Neural progenitor cell (in vitro differentiated cells): Measurements from ENCODE around the gene ZIC4. TPM values are rescaled to one million over a fixed set of nuclear protein-coding genes. Genes with fewer than 3 reads are reported as not detected.

Source experiments
- DNase-seq: peaks from one replicate; pipeline ENCODE4 v3.0.0-alpha.2; 2016; ENCODE audit warnings: low spot score
- H2AFZ ChIP-seq: fragments of 200-600 bp; sonication (generic); replicated peaks from 2 replicates; pipeline ENCODE4 v1.6.1; 2016; ENCODE audit warnings: antibody characterized with exemption
- H3F3A ChIP-seq: fragments of 200-600 bp; sonication (generic); 2 replicates; pipeline ENCODE4 v1.6.1; 2016; ENCODE audit warnings: antibody characterized with exemption, low read depth
- H3K27ac ChIP-seq: fragments of 200-600 bp; sonication (generic); 2 replicates; pipeline ENCODE4 v1.5.1; 2016; ENCODE audit warnings: mild to moderate bottlenecking
- H3K27me3 ChIP-seq: fragments of 200-600 bp; sonication (generic); 2 replicates; pipeline ENCODE4 v1.6.1; 2016; ENCODE audit warnings: mild to moderate bottlenecking, moderate library complexity
- H3K36me3 ChIP-seq: fragments of 200-600 bp; sonication (generic); 2 replicates; pipeline ENCODE4 v1.5.1; 2016
- H3K4me1 ChIP-seq: fragments of 200-600 bp; sonication (generic); 2 replicates; pipeline ENCODE4 v1.6.1; 2016; ENCODE audit warnings: mixed run types
- H3K4me2 ChIP-seq: fragments of 200-600 bp; sonication (generic); 2 replicates; pipeline ENCODE4 v1.6.1; 2016
- H3K4me3 ChIP-seq: fragments of 200-600 bp; sonication (generic); 2 replicates; pipeline ENCODE4 v1.5.1; 2016
- H3K79me2 ChIP-seq: fragments of 200-600 bp; sonication (generic); 2 replicates; pipeline ENCODE4 v1.6.1; 2016; ENCODE audit warnings: low read depth
- H3K9ac ChIP-seq: fragments of 200-600 bp; sonication (generic); 2 replicates; pipeline ENCODE4 v1.6.1; 2016
- H3K9me3 ChIP-seq: fragments of 200-600 bp; sonication (generic); 2 replicates; pipeline ENCODE4 v1.5.1; 2016; ENCODE audit warnings: low read depth
- H4K20me1 ChIP-seq: fragments of 200-600 bp; sonication (generic); 2 replicates; pipeline ENCODE4 v1.6.1; 2016; ENCODE audit warnings: low read depth
- H3K27ac Mint-ChIP-seq: 3 replicates; pipeline ENCODE4 v1.8.0; 2021; ENCODE audit warnings: mixed read lengths
- H3K27me3 Mint-ChIP-seq: 2 replicates; pipeline ENCODE4 v1.8.0; 2022; ENCODE audit warnings: low read depth, mild to moderate bottlenecking, inconsistent platforms, moderate library complexity, mixed read lengths; ENCODE audit not compliant: insufficient read depth
- H3K36me3 Mint-ChIP-seq: 3 replicates; pipeline ENCODE4 v1.8.0; 2021; ENCODE audit warnings: mixed read lengths
- H3K4me1 Mint-ChIP-seq: 3 replicates; pipeline ENCODE4 v1.8.0; 2021; ENCODE audit warnings: mixed read lengths
- H3K4me3 Mint-ChIP-seq: 3 replicates; pipeline ENCODE4 v1.8.0; 2021; ENCODE audit warnings: mild to moderate bottlenecking, moderate library complexity, mixed read lengths
- H3K9me3 Mint-ChIP-seq: 3 replicates; pipeline ENCODE4 v1.8.0; 2020; ENCODE audit warnings: mixed read lengths
- CTCF ChIP-seq: fragments of 200-600 bp; sonication (generic); IDR thresholded peaks from 2 replicates; pipeline ENCODE4 v1.5.1; 2017; ENCODE audit warnings: antibody characterized with exemption, mild to moderate bottlenecking
- EZH2 ChIP-seq: fragments of 200-600 bp; sonication (generic); IDR thresholded peaks from 2 replicates; pipeline ENCODE4 v1.6.1; 2017; ENCODE audit warnings: antibody characterized with exemption, mild to moderate bottlenecking, moderate library complexity
- EZH2phosphoT487 ChIP-seq: fragments of 200-600 bp; sonication (generic); IDR thresholded peaks from 2 replicates; pipeline ENCODE4 v1.6.1; 2017; ENCODE audit warnings: antibody characterized with exemption
- total RNA-seq: library from RNA; depleted of rRNA; stranded (reverse); fragments of >200 nt; gene quantifications from 2 replicates; pipeline ENCODE4 v1.2.3, GENCODE V29; 2015; ENCODE audit warnings: low replicate concordance

ZIC4 gene
- total RNA-seq, 1 donor from 2014 or later = 0.64 TPM

- H3K9ac ChIP-seq = no peak overlapping the region
- peaks cover 84% of the 10 kb centered on the region for H3K4me1 Mint-ChIP-seq
- H3K27me3 ChIP-seq = peaks cover 100% of the 10 kb centered on the region
Measured at GRCh38 chr3:147369661-147370123, 36.7 kb downstream of the ZIC4 start.

DNA sequence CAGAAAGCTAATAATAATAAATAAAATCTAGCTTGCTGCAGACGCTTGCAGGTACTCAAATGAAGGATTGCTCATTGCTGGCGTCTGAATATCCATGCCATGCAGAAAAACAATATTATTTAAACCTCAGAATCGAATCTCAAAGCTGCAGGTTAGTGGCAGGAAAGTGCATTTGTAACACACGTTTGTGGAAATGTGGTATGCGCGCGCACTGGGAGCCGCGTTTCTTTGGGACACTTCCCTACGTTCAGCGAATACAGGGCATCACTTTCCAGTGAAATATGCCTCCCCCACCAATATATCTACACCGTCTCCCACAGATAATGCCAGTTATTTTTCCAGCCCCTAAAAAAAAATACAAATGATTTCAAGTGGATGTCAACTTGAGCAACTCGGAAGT, 37.1 kb downstream of the ZIC4 start:
- Histone ChIP-seq H3K27ac (no peak overlapping the region), H3K4me2 (no peak overlapping the region), H4K20me1 (peaks cover 67% of the 10 kb centered on the region), H3K4me1 (no peaks in the 10 kb centered on the region), H3K36me3 (no peaks in the 10 kb centered on the region), H3K27me3 (peaks cover 100% of the 10 kb centered on the region), H3K4me3 (no peak overlapping the region), H3F3A (peaks cover 3% of the 10 kb centered on the region), H3K9me3 (no peaks in the 10 kb centered on the region), H3K9ac (no peak overlapping the region), H2AFZ (no peak overlapping the region), H3K79me2 (no peaks in the 10 kb centered on the region)
- Mint-ChIP-seq H3K4me1 (peaks cover 84% of the 10 kb centered on the region), H3K4me3 (peak overlapping the region; percentile 87), H3K36me3 (peaks cover 6% of the 10 kb centered on the region), H3K9me3 (no peaks in the 10 kb centered on the region), H3K27me3 (peaks cover 29% of the 10 kb centered on the region), H3K27ac (peak overlapping the region; percentile 96)
- DNase-seq = no peak
- TF ChIP-seq CTCF = no peak
- TF ChIP-seq EZH2 = no peak
- no peak for TF ChIP-seq EZH2phosphoT487

More at GRCh38 chr3:147369661-147370123, 36.7 kb downstream of the ZIC4 start:
- H3K36me3 ChIP-seq = no peaks in the 10 kb centered on the region
- H4K20me1 ChIP-seq = peaks cover 68% of the 10 kb centered on the region
- H3F3A ChIP-seq = peaks cover 3% of the 10 kb centered on the region
- Mint-ChIP-seq H3K36me3 (peaks cover 4% of the 10 kb centered on the region), H3K4me3 (peak overlapping the region; percentile 87), H3K27ac (peak overlapping the region; percentile 96), H3K27me3 (peaks cover 26% of the 10 kb centered on the region), H3K9me3 (no peaks in the 10 kb centered on the region)
- H2AFZ ChIP-seq = no peak overlapping the region
- no peak overlapping the region for H3K27ac ChIP-seq
- H3K79me2 ChIP-seq = no peaks in the 10 kb centered on the region
- no peaks in the 10 kb centered on the region for H3K9me3 ChIP-seq
- peak; percentile 96 for TF ChIP-seq EZH2
- peak; percentile 92 for TF ChIP-seq EZH2phosphoT487
- no peak for TF ChIP-seq CTCF
- H3K4me3 ChIP-seq = no peak overlapping the region
- peak; percentile 74 for DNase-seq
- no peak overlapping the region for H3K4me2 ChIP-seq
- H3K4me1 ChIP-seq = no peaks in the 10 kb centered on the region

DNA sequence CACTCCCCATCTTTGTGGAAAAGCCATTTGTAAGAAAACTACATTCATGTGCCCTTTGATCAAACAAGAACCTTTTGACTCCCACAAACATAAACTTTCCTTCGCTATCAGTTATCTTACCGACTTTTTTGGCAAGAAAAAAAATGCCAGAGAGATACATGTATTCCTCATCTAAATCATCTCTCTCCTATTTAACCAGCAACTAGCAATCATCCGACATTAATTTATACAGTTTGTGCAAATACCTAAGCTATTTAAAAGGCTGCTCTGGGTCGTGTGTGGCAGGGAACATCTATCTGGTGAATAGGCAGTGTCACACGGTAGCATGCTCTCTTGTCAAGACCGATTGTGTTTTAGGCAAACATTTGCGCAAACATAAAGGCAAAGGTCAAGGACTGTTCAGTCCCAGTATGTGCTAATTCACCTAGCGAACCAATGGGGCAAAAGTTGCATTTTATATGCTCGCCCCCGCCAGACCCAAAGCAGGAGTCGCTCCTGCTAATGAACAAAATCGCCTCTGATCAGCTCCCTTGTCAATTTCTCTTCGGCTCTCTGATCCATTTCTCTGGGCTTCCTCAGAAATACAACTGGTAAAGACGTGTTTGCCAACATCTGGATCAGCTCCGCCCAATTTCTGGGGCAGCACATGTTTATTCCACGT, 37.7 kb downstream of the ZIC4 start:
- DNase-seq = peak; percentile 57
- Histone ChIP-seq H4K20me1 (peaks cover 61% of the 10 kb centered on the region), H3K79me2 (no peaks in the 10 kb centered on the region), H3K9me3 (no peaks in the 10 kb centered on the region), H3K4me2 (no peak overlapping the region), H3K4me3 (no peak overlapping the region), H3F3A (peaks cover 3% of the 10 kb centered on the region), H3K27ac (no peak overlapping the region), H3K4me1 (no peaks in the 10 kb centered on the region), H2AFZ (no peak overlapping the region), H3K27me3 (peaks cover 100% of the 10 kb centered on the region), H3K9ac (no peak overlapping the region), H3K36me3 (no peaks in the 10 kb centered on the region)
- H3K27ac Mint-ChIP-seq = peak overlapping the region; percentile 91
- peaks cover 6% of the 10 kb centered on the region for H3K36me3 Mint-ChIP-seq
- H3K4me3 Mint-ChIP-seq = peak overlapping the region; percentile 87
- H3K27me3 Mint-ChIP-seq = peaks cover 29% of the 10 kb centered on the region
- peak; percentile 47 for TF ChIP-seq EZH2
- peak; percentile 45 for TF ChIP-seq EZH2phosphoT487
- TF ChIP-seq CTCF = no peak
- peaks cover 84% of the 10 kb centered on the region for H3K4me1 Mint-ChIP-seq
- no peaks in the 10 kb centered on the region for H3K9me3 Mint-ChIP-seq
